ENCODE measurements around the gene SCAP.

SCAP gene

GRCh38 chr3:47429476-47430270 lies 46.1 kb downstream of the SCAP start:
- no peak for DNase-seq

- no peak for DNase-seq
Measured at GRCh38 chr3:47428662-47429061, 47.1 kb downstream of the SCAP start.

GRCh38 chr3:47427866-47428265 lies 47.9 kb downstream of the SCAP start:
- DNase-seq = no peak

- DNase-seq = no peak
Measured at GRCh38 chr3:47425959-47426358, 49.8 kb downstream of the SCAP start.

- no peak for DNase-seq
Measured at GRCh38 chr3:47425383-47425778, 50.4 kb downstream of the SCAP start.

- no peak for DNase-seq
Measured at GRCh38 chr3:47424434-47425382, 51.0 kb downstream of the SCAP start.

GRCh38 chr3:47423548-47424145 lies 52.1 kb downstream of the SCAP start:
- no peak for DNase-seq

- no peak for DNase-seq
Measured at GRCh38 chr3:47422743-47423142, 53.0 kb downstream of the SCAP start.

- peak; percentile 4 for DNase-seq
Measured at GRCh38 chr3:47421741-47422649, 53.7 kb downstream of the SCAP start.

- peak; percentile 68 for DNase-seq
Measured at GRCh38 chr3:47420511-47421484, 54.9 kb downstream of the SCAP start.

GRCh38 chr3:47420044-47420430 lies 55.7 kb downstream of the SCAP start:
- DNase-seq = no peak

- no peak for DNase-seq
Measured at GRCh38 chr3:47419083-47420043, 56.4 kb downstream of the SCAP start.

- no peak for DNase-seq
Measured at GRCh38 chr3:47418167-47419082, 57.3 kb downstream of the SCAP start.

- peak; percentile 13 for DNase-seq
Measured at GRCh38 chr3:47416041-47416440, 59.7 kb downstream of the SCAP start.

GRCh38 chr3:47414666-47415587 lies 60.8 kb downstream of the SCAP start:
- DNase-seq = peak; percentile 30

GRCh38 chr3:47414161-47414564 lies 61.6 kb downstream of the SCAP start:
- no peak for DNase-seq

GRCh38 chr3:47413751-47414150 lies 62.0 kb downstream of the SCAP start:
- no peak for DNase-seq

Data from NCI-H345 (cell line).